Pulmonary artery endothelial cell (primary cell): Measurements from ENCODE around the gene NANOS3. TPM values are rescaled to one million over a fixed set of nuclear protein-coding genes. Genes with fewer than 3 reads are reported as not detected.

ENCODE experiments used
- DNase-seq: peaks from one replicate; pipeline ENCODE4 v3.0.0-alpha.2; 2011; ENCODE audit warnings: low read depth, low spot score
- total RNA-seq: library from RNA; depleted of rRNA; stranded (reverse); fragments of >200 nt; gene quantifications from 2 replicates; pipeline ENCODE4 v1.2.3, GENCODE V29; 2014

Gene NANOS3
- total RNA-seq: not detected in 2 replicates

- no peak for DNase-seq
Observed at GRCh38 chr19:13876834-13877233, at the start of gene NANOS3. NANOS3 (plus strand) TSS chr19:13877134; CDS start chr19:13877249, 115 bp downstream.

- no peak for DNase-seq
Observed at GRCh38 chr19:13827656-13828055, 49.3 kb upstream of the NANOS3 start.

GRCh38 chr19:13830114-13830740, 46.7 kb upstream of the NANOS3 start:
- no peak for DNase-seq

GRCh38 chr19:13830741-13831536, 46.0 kb upstream of the NANOS3 start:
- no peak for DNase-seq

GRCh38 chr19:13831537-13832467, 45.1 kb upstream of the NANOS3 start:
- no peak for DNase-seq

- DNase-seq: no peak
Observed at GRCh38 chr19:13833330-13834243, 43.3 kb upstream of the NANOS3 start.

- no peak for DNase-seq
Observed at GRCh38 chr19:13834244-13835069, 42.5 kb upstream of the NANOS3 start.

- DNase-seq: no peak
Observed at GRCh38 chr19:13835791-13836723, 40.9 kb upstream of the NANOS3 start.

GRCh38 chr19:13838435-13839129, 38.4 kb upstream of the NANOS3 start:
- no peak for DNase-seq

- DNase-seq: no peak
Observed at GRCh38 chr19:13839130-13839937, 37.6 kb upstream of the NANOS3 start.

- DNase-seq: no peak
Observed at GRCh38 chr19:13839938-13840304, 37.0 kb upstream of the NANOS3 start.

GRCh38 chr19:13840305-13841085, 36.4 kb upstream of the NANOS3 start:
- no peak for DNase-seq

- DNase-seq: no peak
Observed at GRCh38 chr19:13841086-13841961, 35.6 kb upstream of the NANOS3 start.

- no peak for DNase-seq
Observed at GRCh38 chr19:13841962-13842290, 35.0 kb upstream of the NANOS3 start.

GRCh38 chr19:13842291-13843103, 34.4 kb upstream of the NANOS3 start:
- DNase-seq: no peak
